GM19023 (cell line): ENCODE data around the gene PRR11.
"Not testable (repeated sequence)": the region's sequence is repeated elsewhere in the genome, so short reads cannot be mapped to it uniquely, and the experiment has no call there.

Experiments
- ATAC-seq: cut with Tn5 transposase; IDR thresholded peaks from one replicate; pipeline ENCODE4 v1.9.1; 2021; ENCODE audit warnings: mild to moderate bottlenecking, moderate library complexity; ENCODE audit not compliant: unreplicated experiment

The PRR11 gene

DNA sequence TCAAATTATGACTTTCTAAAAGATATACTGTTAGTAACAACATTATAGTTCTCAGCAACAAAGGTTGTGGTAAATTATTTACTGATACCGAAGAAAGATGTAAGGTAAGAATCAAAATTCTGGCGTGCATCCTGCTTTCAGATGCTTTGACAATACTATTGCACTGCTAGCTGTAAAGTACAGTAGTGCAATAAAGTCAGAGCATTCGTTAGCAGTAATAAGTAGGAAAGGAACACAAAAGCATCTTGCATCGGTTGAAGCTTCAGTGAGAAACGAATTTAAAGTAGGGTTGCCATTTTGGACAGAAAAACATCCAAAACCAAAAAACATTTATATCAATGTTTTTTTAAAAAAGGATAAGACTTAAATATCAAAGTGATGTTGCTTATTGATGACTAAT is 4.5 kb upstream of the PRR11 start:
- no peak for ATAC-seq

DNA sequence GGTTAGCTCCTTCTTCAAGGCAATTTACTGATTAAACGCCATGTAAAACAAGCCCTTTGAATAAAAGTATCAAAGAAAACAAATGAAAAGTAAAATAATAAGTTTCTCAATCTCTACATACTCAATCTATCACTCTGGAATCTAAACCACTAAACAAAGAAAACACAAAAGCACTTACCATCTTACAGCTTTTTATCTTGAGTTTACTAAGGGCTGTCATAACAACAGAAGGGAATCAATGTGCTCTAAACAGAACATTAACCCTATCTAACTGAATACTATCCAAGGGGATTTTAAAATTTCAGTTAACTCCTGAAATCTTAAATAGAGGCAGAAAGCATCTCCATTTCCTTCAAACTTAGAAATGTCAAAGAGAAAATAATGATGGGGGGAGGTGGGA is 4.0 kb upstream of the PRR11 start:
- no peak for ATAC-seq

DNA sequence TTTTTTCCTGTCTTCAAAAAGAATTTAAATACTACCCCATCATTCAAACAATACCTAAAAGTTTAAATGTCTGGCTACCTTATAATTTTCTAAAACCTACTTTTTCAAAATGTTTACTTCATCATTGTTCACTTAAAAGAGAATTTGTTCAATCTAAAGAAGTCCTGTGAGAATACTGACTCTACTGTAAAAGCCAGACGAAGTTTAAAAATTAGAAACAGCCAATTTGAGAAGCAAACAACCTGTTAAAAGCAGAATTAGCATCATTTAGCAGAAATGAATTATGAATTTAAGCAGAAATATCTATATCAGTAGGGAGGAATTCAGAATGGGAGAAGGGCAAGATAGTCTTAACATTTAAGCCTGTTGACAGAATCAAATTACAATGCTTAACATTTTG is 2.6 kb upstream of the PRR11 start:
- no peak for ATAC-seq

DNA sequence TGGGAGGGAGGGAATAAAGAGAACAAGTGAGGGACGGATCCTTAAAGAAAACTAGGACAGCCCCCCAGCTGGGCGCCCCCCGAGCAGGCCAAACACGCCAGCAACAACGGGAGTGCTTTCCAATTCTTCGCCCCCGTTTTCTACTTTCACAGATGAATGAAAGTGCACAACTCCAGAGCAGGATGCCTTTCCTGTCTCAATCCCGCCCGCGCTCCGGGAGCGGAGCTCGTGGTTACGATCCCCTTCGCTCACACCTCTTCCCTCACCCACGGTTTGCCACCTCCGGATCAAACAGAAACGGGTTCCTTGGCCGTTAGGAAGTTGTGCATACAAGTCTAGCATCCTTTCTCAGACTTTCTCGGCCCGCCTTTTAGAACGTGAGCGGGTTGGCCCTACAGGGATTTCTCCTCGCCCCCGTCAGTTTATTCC is 1.2 kb upstream of the PRR11 start:
- no peak for ATAC-seq

DNA sequence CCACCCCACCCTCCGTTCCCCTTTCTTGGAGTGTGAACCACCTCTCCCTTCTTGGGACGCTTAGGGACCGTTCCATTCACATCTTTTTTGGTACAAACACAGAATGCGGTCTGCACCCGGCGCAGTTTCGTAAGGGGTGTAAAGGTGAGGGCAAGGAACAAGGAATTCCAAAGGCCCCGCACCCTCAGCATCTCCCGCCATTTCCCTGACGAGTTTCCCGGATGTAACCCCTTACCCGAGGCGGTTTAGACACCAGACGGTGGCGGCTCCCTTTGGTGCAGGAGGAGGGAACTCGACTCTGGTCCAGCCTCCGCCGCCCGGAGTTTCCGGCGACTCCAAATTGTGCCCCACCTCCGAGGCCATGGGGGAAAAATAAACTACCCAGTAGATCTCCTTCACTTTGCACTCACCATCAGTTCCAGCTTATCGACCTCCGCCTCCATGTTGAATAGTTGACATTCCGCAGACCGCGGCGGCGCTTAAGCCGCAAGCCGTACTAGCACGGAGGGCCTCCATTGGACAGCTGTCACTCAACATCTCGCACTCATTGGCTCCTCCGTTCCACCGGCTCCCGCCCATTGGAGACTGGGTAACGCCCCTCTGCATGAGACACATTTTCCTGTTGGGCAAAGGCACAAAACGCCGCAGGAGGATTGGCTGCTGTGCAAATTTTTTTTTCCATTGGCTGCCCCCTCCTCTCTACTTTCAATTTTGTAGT is 666 bp upstream of the PRR11 start, which contains the start of gene SKA2:
Gene SKA2, minus strand, starts transcription at position 466 of the 718 bp plus-strand sequence. Its CDS starts 23 bp downstream, at position 443.
- peak; percentile 84 for ATAC-seq

DNA sequence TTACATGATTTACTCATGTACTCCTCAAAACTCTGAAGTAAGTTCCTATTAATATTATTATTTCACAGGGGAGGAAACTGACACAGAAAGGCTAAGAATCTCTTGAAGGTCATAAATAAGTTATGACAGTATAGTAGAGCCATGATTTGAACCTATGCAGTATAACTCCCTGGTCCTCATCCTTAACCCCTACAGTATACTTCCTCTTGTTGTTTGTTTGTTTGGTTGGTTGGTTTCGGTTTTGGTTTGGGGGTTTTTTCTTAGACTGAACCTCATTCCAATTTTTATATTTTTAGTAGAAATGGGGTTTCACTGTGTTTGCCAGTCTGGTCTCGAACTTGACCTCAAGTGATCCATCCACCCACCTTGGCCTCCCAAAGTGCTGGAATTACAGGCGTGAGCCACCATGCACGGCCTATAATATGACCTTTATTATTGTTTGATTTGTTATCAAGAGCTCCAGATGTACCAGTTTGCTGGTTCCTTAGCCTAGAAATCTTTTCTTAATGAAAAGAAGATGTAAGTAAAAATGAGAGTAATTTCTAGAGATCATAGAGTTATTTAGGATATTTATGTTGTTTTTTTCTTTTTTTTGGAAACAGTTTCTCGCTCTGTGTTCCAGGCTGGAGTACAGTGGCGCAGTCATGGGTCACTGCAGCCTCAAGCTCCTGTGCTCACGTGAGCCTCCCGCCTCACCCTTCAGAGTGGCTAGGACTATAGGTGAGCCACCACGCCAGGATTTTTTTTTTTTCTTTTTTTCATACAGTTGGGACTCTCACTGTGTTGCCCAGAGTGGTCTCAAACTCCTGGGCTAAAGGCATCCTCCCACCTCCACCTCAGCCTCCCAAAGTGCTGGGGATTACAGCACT is 4.8 kb downstream of the PRR11 start:
- no peak for ATAC-seq

DNA sequence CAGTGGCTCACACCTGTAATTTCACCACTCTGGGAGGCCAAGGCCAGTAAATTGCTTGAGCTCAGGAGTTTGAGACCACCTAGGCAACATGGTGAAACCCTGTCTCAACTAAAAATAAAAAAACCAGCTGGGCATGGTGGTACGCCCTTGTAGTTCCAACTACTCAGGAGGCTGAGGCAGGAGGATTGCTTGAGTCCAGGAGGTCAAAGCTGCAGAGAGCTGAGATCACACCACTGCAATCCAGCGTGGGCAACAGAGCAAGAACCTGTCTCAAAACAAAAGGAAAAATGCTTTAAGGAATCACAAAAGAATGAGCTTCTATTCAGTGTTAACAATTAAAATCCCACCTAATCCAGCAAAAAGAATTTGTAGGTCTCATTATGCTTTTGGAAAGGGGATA is 5.9 kb downstream of the PRR11 start:
- no peak for ATAC-seq

DNA sequence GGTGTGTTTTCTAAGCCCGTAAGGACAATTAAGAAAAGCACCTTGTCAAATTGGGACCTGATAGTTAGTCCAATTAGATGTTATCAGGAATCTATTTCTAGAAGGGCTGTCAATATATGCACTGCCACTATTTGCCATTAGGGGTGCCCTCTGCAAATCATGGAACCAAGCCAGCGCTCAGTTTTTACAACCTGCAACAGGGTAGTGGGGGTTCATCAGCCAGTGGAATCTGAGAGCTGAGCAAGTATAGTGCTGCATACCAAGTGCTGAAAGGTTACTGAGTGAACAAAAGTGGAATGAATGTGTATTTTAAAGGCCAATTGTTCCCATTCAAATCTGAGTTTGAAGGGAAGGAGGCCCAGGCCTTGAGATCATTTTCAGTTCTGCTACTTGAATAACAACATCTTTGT is 10.4 kb downstream of the PRR11 start:
- ATAC-seq = no peak

DNA sequence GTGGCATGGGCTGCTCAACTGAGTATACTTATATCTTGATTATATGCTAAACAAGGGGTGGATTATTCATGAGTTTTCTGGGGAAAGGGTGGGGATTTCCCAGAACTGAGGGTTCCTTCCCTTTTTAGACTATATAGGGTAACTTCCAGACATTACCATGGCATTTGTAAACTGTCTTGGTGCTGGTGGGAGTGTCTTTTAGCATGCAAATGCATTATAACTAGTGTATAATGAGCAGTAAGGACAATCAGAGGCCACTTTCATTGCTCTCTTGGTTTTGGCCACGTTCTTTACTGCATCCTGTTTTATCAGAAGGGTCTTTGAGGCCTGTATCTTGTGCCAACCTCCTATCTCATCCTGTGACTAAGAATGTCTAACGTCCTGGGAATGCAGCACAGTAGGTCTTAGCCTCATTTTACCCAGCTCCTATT is 12.0 kb downstream of the PRR11 start:
- no peak for ATAC-seq

DNA sequence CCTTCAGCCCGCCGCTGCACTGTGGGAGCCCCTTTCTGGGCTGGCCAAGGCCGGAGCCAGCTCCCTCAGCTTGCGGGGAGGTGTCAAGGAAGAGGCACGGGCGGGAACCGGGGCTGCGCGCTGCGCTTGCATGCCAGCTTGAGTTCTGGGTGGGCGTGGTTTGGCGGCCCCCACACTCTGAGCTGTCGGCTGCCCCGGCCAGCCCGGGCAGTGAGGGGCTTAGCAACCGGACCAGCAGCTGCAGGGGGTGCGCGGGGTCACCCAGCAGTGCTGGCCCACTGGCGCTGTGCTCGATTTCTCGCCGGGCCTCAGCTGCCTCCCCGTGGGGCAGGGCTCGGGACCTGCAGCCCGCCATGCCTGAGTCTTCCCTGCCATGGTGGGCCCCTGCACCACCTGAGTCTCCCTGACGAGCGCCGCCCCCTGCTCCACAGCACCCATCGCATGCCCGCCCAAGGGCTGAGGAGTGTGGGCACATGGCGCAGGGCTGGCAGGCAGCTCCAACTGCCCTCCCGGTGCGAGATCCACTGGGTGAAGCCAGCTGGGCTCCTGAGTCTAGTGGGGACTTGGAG is 17.0 kb downstream of the PRR11 start:
- no peak for ATAC-seq

DNA sequence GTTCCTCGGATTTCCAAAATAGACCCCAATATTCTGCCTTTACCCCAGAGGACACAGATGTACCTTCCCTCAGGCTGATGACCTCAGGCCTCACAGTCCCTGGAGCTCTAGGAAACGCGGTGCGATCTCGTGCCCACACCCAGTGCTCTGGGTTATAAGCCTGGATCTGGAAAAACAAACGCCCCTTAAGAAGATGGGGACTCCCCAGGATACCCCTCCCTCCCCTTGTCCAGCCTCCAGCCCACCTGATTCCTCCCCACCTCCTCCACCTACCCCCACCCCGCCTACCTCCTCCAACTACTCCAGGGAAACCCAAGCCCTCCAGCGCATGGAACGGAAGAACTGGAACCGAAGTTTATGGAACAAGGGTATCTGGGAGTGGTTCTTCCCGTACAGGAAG is 19.1 kb downstream of the PRR11 start:
- no peak for ATAC-seq

DNA sequence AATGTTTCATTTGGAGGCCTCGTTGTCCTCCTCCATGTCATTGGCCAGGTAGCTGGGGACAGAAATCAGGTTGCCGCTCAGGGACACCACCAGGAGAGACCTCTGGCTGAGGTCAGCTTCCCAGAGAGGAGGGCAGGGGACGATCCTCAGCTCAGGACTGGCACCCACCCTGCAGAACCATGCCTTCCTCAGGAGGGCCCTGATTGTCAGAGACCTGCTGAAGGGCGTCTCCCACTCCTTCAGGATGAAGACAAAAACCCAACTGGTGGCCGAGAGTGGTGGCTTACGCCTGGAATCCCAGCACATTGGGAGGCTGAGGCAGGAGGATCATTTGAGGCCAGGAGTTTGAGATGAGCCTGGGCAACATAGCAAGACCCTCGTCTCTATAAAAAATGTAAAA is 19.5 kb downstream of the PRR11 start:
- ATAC-seq = no peak

DNA sequence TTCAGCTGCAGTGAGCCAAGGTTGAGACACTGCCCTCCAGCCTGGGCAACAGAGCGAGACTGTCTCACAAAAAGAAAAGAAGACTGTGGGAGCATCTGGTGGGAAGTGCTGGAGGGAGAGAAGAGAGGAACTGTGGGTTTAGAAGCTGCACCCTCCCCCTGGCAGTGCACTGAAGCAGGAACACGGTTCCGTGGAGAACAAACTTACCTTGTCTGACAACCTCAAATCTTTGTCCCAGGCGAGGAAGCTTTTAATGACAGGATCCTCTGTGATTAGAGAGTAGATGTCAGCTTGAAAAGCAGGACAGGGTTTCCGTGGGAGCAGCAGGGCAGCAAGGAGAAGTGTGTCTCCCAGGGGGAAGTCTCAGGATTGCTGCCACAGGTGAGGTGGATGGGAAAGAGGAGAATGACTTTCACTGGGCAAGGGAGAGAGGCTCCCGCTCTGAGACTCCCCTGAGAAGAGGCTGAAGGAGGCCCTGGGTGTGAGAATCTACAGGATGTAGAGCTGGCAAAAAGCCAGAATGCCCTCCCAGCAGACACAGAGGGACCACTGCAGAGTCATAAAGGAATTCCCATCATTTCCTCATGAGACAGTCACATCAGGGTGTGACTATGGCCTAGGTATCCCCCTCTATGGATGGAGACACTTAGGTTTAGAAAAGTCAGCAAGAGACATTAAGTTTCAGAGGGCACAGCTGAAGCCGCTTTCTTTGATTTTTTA is 22.9 kb downstream of the PRR11 start:
- no peak for ATAC-seq

DNA sequence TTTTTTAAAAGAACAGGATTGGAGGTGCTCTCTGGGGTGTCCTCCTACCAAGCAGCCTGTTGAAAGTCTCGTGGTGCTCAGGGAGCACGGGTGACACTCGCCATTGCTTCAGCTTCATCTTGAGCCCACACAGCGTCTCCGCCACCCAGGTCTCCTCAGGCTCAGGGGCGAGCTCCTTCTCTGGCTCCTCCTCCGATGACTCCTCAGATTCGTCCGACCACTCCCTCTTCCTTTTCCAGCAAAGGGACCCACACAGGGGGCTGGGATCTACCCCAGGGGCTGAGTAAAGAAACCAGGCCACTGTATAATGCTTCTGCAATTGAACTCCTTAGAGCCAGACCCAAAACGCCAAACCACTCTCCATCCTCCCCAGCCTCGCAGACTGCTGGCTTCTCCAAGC is 24.1 kb downstream of the PRR11 start:
- ATAC-seq = not testable (repeated sequence)

DNA sequence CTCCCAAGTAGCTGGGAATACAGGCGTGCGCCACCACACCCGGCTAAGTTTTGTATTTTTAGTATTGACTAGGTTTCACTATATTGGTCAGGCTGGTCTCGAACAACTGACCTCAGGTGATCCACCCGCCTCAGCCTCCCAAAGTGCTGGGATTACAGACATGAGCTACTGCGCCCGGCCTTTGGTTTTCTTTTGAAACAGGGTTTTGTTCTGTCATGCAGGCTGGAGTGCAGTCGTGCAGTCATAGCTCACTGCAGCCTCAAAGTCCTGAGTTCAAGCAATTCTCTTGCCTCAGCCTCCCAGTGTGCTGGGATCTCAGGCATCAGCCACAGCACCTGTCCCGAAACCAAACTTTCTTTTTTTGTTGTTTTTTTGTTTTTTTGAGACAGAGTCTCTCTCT is 25.1 kb downstream of the PRR11 start:
- ATAC-seq = no peak

DNA sequence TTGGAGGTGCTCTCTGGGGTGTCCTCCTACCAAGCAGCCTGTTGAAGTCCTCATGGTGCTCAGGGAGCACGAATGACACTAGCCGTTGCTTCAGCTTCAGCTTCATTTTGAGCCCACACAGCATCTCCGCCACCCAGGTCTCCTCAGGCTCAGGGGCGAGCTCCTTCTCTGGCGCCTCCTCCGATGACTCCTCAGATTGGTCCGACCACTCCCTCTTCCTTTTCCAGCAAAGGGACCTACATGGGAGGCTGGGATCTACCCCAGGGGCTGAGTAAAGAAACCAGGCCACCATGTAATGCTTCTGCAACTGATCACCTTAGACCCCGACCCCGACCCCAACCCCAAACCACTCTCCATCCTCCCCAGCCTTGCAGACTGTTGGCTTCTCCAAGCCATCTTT is 25.9 kb downstream of the PRR11 start:
- ATAC-seq = no peak

DNA sequence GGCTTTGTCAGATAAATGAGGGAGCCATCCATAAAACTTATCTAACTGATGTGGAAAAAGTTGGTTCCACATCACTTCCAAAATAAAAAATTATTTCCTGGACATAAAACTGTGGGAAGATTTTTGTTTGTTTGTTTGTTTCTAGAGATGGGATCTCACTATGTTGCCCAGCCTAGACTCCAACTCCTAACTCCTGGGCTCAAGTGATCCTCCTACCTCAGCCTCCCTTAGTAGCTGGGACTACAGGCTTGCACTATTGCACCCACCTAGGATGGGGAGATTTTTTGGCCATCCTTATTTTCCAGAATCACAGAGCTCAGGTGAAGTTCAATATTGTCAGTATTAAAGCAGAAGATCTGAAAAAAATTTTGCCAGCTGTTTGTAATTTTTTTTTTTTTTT is 30.5 kb downstream of the PRR11 start:
- no peak for ATAC-seq

DNA sequence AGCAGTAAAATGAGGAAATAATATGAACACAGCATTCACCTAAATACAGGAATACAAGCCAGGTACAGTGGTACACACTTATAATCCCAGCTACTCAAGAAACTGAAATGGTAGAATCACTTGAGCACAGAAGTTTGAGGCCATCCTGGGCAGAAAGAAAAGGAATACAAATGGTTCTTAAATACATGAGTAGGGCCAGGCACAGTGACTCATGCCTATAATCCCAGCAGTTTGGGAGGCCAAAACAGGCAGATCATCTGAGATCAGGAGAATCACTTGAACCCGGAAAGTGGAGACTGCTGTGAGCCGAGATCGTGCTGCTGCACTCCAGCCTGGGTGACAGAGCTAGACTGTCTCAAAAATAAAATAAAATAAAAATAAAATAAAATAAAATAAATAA is 31.3 kb downstream of the PRR11 start:
- ATAC-seq = no peak

DNA sequence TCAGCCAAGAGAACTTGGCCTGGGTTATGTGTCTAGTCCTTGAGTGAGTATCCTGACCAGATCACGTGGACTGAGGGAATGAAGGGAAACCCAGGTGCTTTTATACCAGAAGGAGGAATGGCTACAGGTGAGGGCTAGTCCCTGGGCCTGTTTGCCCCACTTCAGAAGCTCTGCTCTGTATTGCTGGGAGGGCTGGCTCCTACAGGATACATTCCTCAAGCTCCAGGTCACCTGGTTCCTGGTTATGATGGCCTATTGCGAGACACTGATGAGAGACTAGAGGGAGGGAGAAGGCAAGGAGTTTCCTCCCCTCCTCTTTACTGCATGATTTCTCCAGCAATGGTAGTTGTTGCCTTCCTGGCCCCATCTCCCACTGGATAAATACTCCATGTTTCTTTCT is 35.3 kb downstream of the PRR11 start:
- no peak for ATAC-seq

DNA sequence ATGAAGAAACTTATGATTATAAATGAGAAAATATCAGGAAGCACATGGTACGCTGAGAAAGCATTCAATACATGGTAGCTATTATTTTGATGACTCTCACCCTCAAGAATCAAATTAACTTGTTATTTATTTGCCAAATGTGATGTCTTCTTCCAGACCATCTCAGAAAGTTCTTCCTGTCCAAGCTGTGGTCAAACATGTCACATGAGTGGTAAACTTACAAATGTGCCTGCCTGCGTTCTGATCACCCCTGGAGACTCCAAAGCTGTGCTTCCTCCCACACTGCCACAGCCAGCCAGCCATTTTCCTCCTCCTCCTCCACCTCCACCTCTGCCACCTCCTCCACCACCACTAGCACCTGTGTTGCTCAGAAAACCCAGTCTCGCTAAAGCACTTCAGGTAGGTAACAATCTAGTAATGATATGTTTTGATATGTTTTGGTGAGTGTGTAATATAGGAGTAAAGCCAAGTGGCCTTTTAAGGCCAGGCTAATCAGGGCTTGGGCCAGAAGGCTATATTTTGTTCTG is 37.9 kb downstream of the PRR11 start:
- ATAC-seq = no peak

DNA sequence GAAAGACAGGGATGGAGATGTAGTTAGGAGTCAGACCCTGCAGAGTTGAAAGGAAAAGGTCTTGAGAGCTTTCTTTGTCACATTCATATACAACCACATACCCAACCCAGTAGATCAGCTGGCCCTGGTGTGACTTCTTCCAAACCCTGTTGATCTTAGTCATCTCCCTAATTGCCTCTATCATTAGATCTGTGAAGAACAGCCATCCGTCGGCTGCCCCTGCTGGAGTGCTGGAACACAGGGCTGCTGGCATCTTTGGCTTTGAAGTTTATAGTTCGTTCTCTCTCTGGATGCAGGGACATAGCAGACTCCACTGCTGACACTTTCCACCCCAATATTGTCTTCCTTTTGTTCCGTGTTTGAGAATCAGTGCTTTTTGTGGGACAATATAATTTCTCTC is 43.9 kb downstream of the PRR11 start:
- ATAC-seq = no peak
